8988T (cell line): Measurements from ENCODE around the gene NEDD4.
"Not testable (repeated sequence)": the region's sequence is repeated elsewhere in the genome, so short reads cannot be mapped to it uniquely, and the experiment has no call there.

Experiments used
- DNase-seq: peaks from one replicate; pipeline ENCODE4 v3.0.0; 2011

NEDD4 gene

DNA sequence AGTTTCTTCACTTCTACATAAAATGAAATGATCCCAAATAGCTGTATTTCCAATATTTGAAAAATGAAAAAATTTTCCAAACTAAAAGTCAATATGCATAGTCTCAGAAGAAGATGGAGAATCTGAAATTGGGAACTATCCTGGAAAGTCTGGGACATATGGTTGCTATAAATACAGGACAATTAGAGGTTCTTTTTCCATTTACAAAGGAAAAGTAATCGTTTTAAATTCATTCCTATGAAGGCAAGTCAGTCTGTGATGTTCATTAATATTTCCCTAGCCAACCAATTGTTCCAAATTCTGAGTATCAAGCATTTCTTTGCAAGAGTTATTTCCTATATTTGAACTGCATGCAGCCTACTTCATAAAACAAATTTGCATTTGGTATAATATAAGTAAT is 102.2 kb downstream of the NEDD4 start:
- DNase-seq = no peak

DNA sequence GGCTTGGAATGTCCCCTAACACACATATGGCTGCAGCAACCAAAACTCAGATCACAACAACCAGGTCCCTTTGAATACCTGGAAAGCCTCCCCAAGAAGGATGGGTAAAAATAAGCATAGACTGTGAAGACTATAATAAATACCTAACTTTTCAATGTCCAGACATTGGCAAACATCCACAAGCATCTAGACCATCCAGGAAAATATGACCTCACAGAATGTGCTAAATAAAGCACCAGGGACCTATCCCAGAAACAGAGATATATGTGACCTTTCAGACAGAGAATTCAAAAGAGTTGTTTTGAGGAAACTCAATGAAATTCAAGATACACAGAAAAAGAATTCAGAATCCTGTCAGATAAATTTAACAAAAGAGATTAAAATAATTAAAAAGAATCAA is 109.2 kb downstream of the NEDD4 start:
- DNase-seq = no peak

DNA sequence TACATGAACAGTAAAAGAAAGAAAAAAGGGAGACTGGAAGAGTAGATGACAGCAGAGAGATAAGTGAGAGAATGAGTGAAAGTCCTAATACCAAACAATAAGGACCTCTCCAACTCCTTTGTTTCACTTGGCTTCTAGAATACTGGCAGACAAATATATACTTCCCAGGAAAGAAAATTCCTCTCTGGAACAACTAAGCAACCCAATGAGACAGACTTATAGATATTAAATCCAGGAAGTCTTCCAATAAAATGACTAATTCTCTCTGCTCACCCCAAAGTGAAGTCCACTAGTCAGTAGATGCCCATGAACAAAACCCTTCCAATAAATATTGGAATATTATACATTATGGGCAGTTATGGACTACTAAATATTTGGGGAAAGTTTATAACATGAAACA is 114.2 kb downstream of the NEDD4 start:
- no peak for DNase-seq

DNA sequence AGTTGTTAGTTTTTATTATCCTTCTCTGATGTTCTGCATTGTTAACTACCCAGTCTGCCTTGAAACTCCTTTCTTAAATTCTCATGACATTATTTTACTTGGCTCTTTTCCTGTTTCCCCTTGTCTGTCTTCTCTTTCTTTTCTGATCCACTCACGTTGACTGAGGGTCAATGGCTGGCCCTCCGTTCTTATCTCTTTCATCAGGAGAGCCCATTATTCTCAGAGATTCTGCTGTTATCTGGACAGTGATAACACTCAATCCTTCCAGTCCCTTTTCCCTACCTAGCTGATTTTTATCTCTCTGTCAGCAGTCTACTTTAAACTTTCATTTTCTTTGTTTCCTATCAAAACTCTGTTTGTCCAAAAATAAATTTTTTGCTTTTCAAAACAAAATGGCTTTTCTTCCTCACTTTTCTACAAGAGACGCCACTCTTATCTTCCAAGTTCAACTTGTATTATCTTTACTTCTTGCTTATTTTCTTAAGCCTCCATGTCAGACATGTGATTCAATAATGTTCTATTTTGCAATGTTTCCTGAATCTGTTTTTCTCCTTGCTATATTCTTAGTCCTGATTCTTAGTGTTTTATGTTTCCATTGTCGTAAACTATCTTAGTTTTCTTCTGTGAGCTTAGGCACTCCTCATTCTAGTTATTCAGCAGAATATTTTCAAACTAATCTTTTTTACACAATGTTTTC is 120.2 kb downstream of the NEDD4 start:
- no peak for DNase-seq

DNA sequence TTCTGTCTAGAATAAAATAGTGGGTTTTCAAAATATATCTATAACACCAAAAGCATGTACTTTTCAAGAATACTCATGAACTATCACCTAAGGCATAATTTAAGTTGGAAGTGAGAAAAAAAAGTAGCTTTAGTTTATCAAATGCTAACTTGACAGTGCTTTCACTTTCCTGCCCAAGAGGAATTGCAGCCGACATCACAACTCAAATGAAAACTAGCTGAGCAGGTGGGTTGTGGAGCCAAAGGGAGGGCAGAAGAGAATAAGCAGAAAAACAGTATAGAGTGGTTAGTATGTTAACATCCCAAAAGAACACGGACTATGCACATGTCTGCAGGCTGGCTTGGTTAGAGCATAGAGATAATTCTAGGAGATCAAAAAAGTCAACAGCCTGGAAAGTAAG is 120.9 kb downstream of the NEDD4 start:
- DNase-seq = no peak

DNA sequence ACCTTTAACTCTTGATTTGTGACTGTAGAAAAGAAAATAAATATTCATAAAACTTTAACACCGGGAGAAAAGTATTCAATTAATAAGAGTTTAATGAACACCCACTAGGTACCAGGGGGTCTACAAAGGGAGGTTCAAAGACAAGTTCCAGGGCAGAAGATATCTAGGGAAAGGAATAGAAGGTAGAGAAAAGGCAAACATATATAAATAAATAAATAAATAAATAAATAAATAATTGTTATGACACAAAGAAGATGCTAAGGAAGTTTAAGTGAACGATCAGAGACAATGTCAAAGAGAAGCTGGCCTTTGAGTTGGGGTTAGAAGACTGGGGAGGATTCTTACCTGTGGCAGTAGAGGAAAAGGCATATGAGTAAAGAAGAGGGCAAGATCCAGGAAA is 123.8 kb downstream of the NEDD4 start:
- no peak for DNase-seq

DNA sequence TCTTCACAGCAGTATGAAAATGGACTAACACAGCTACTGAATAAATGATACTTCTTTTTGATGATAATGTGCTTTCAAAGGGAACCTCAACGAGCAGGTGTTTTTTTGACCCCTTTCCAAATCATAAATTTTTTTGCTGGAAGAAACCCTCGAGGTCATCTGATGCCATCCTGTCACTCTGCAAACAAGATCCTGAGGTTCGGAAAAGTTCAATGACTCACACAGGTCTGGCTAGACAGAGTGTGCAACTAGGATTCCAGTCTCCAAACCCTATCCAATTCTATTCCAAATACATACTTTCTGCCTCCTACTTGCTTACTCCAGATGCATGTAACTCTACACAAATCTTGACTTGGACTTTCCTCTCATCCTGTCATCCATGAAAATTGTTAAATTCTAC is 124.7 kb downstream of the NEDD4 start:
- DNase-seq = no peak

DNA sequence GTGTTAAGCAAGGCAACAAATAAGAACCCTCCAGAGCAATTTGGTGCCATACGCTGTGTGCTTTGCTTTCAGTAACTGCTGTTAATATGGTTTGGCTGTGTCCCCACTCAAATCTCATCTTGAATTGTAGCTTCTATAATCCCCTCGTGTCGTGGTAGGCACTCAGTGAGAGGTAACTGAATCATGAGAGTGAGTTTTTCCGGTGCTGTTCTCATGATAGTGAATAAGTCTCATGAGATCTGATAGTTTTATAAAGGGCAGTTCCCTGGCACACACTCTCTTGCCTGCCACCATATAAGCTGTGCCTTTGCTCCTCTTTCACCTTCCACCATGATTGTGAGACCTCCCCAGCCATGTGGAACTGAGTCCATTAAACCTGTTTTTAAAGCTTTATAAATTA is 125.1 kb downstream of the NEDD4 start:
- not testable (repeated sequence) for DNase-seq

DNA sequence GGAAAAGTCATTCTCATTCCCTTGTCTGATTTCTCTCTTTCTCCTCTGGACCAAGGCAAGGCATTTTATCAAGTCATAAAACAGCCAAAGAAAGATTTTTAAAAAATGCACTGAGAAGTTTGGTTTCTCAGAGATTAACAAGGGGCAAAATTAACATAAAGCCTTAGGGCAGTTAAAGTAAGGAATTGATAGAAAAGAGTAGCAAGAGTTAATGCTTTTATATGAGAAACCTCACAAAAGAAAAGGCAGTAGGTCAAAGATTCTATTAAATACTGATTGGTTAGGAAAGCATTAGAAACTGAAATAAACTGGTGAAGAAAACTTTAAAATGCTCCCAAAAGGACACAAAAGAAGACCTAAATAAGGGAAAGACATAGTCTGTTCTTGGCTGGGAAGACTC is 129.5 kb downstream of the NEDD4 start:
- no peak for DNase-seq

DNA sequence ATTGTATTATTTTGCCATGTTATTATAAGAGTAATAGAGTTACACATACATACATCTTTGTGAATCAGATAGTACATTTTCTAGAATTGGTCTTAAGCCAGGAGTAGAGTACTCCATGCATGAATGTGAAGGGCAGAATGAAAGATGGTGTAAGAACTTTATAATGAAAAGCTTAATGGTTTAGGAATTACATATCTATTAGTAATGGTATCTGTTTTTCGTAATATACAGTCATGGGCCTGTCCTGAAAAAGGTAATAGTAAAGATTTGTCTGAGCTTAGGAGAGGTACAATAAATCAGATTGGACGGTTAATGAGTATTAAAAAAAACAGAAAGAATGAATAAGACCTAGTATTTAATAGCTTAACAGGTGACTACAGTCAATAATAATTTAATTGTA is 132.3 kb downstream of the NEDD4 start:
- DNase-seq = no peak

DNA sequence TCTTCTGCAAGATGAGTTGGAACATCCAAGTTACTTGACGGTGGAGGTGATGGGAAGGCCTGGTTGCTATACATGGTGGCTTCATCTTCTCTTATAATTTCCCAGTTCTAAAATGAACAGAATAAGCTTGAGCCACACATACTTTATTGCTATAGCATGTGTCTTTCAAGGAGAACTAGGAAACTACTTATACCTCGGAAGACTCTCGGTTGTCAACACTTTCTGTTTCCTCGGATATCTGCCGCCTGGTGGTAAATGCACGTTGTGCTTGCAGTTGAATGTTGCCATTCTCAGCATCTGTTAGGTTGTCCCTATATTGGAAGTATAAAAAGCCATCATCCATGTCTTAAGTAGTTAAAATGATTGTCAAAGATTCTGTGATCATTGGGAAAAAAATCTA is 132.9 kb downstream of the NEDD4 start:
- no peak for DNase-seq

DNA sequence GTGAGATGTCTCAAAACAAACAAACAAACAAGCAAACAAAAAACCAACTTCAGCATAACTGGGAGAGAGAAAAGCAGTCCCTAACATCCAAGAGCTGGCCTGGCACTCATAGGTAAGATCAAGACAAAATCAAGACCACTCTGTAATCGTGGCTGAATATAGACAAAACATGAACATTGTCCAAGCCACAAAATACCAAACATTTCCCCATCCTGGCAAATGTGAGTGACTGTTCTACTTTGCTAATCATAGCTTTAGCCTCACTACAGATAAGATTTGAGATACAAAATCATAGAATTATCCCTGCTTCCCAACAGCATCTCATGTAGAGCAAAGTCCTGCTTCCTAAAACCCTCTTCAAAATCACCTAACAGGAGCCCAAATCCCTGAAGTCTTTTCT is 133.7 kb downstream of the NEDD4 start:
- no peak for DNase-seq

DNA sequence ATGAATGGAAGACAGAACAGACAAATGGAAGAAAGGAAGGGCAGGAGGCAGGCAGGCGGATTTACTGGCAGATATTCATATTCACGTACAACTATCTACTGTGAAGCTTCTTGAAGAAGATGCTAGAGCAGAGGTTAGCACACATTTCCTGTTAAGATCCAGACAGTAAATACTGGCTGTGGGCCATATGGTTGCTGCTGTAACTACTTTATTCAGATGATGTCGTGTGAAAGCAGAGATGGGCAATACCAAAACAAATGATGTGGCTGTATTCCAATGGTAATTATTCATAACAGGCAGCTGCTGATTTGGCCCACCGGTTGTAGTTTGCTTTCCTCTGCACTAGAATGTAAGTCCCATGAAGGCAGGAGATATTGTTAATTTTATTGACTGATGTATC is 134.8 kb downstream of the NEDD4 start:
- DNase-seq = no peak

DNA sequence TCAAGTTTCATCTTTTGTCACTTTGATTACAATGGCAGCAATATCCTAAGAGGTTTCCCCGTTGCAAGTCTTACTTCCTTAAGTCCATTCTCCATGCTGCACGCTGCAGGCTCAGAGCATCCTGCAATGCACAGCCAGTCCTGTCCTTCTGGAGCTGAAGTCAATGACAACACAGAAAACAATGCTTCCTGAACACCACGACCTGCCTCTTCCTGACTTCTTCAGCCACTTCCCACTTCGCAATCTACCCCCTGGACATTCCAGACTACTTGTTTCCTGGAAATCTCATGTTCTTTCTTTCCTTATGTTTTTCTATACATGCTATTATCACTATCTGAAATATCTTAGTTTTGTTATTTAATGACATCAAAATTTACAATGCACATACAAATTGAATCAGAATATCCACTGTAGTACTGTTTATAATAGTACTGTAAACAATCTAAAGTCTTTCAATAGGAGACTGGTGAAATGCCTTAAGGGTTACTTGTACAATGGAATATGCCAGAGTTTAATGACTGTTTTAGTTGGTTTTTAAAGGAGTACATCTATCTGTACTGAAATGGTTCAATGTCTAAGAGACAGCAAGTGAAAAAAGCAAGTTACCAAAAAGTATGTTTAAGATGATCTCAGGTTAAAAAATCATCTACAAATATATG is 136.8 kb downstream of the NEDD4 start:
- no peak for DNase-seq

DNA sequence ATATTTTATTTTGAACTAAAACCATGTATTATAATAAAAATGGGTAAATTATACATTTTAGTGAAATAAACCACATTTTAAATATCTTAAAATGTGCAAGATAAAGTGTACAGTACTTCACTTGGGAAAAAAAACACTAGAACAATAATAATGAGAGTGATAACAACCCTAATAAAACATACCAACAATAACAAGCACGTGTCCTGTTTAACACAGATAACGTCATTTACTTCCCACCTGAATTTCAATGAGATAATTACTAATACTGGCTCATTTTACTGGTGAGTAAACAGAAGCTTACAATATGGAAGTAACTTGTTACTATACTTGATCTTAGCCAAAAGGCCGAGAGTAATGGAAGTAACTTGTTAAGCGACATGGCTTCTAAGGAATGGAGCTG is 140.3 kb downstream of the NEDD4 start:
- DNase-seq = no peak

DNA sequence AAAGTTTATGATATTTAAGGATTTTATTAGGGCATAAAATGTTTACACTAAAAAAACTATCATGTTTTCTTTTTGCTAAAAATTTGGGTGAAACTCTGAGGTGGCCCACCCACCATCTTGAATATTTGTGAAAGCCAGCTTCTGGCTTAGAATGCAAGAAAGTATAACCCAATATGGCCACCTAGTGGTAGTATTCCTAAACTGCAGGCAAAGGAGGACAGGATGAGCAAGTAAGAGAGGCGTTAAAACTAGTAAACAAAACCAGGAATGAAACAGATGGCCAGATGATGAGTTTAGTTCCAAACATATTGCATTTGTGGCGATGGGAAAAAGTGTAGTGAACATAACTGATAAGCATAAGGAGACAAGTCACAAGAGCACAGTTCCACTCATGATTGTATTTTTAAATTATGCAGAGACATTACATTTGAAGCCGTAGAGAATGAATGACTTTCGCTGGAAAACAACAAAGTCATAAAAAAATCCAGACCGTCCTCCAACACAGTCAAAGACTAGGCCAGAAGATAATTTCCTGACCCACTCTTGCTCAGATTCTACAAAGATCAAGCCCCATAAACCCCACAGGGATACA is 147.2 kb downstream of the NEDD4 start:
- DNase-seq = no peak

DNA sequence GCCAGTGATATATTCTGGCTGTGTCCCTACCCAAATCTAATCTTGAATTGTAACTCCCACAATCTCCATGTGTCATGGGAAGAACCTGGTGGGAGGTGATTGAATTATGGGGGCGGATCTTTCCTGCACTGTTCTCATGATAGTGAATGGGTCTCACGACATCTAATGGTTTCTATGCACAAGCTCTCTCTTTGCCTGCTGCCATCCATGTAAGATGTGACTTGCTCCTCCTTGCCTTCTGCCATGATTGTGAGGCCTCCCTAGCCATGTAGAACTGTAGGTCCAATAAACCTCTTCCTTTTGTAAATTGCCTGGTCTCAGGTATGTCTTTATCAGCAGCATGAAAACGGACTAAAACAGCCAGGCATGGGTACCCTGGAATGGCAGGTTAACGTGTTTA is 150.5 kb downstream of the NEDD4 start:
- not testable (repeated sequence) for DNase-seq

DNA sequence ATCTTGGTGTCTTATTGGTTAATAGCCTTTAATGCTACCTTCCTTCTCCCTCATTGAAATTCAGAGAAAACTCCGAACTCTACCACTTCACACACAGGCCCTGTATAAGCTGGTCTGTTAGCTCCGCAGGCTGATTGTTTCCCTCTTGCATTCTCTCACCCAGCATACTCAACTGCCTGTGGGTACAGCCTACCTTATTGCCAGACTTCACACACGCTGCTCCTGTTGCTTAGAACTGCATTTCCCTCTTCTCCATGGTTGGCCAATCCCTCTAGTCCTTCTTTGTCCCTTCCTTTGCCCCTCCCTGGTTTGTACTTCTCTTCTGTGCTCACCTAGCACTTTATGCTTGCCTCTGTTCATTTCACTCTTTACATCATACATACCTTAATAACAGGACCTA is 157.5 kb downstream of the NEDD4 start:
- DNase-seq = no peak

DNA sequence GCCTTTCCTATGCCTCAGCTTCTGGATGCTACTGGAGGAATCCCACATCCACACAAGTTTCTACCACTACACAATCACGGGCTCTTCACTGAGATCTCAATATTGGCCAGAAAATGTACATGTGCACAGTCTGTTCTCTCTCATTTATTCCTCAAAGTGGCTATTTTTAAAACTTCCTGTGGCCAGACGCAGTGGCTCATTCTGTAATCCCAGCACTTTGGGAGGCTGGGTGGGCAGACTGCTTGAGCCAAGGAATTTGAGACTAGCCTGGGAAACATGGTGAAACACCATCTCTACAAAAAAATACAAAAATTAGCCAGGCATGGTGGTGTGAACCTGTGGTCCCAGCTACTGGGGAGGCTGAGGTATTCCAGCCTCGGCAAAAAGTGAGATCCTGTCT is 159.1 kb downstream of the NEDD4 start:
- DNase-seq = no peak

DNA sequence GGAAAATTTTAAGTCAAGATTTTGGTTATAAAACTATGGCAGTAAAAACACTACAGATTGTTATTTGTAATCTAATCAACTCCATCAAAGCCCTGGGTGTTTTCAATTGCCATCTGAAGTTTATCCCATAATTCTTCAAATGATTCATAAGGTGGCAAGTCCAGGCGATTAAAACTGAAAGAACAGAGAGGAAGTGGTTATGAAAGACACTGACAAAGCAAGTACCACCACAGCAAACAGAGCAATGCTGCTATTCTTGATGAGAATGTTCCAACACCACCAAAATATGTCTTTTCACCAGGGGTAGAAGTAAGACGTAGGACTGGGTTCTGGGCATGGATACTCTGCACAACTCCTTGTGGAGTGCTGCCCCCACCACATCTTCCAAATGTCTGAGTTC is 163.6 kb downstream of the NEDD4 start:
- no peak for DNase-seq

DNA sequence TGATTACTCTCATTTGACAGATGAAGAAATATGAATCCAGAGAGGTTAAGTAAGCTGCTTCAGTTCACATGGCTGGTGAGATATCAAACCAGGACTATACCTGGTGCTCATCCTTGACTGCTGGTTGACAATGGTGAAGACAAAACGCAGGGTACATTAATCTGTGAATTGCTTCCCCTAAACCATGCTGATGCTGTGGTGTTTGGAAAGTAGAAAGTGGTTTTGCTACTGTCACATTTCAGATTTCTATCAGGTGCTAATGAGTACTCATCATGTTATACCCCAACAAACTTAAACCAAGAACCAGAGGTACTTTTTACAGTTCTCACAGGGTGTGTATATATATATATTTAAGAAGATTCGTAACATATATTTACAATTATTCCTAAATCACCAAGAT is 165.5 kb downstream of the NEDD4 start:
- DNase-seq = no peak

DNA sequence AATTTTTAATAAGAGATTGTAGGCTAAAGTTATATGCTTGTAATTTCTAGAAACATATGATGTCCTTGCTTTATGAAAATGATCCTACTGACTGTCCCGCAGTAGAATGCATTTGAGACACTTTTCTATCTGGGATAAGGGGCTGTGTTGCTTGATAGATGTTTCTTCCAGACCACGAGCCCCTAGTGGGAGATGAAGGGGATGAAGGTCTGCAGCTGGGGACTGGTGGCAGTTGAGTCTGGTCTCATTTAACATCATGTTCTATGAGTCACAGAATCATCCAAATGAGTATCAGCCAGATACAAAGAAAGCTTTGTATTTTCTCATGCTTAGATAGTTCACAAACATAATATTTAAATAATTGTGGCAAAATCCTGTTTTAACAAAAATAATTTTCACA is 166.2 kb downstream of the NEDD4 start:
- DNase-seq = no peak

DNA sequence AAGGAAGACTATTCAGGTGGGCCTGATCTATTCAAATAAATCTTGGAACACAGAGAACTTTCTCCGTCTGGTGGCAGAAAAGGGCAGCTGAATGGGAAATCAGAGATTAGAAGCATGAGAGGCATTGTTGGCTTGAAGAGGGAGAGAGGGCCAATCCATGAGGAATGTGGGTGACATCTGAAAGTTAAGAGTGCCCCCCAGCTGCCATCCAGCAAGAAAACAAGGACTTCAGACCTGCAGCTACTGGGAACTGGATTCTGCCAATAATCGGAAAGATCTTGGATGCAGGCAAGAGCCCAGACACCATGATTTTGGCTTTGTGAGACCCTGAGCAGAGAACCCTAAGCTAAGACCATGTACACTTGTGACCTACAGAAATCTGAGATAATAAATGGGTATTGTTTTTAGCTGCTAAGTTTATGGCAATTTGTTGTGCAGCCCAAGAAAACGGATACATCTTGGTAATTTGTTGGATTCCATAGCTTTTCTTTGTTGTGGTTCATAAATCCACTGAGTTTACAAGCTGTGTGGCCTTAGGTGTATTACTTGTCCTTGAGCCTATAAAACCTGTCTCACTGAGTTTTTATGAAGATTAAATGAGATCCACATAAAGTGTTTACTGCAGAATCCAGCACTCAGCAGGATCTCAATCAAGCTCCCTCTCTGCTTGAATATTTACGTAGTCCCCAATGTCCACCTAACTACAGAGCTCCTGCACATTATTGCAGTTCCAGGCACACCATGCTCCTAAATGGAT is 168.4 kb downstream of the NEDD4 start:
- no peak for DNase-seq
